Hepatocyte (in vitro differentiated cells): Measurements from ENCODE around the gene SRP19.
"Not testable (repeated sequence)": the region's sequence is repeated elsewhere in the genome, so short reads cannot be mapped to it uniquely, and the experiment has no call there.

Experiments used
- CTCF ChIP-seq: fragments of 200-600 bp; sonication (generic); IDR thresholded peaks from 2 replicates; pipeline ENCODE4 v1.5.1; 2016; ENCODE audit warnings: antibody characterized with exemption, mild to moderate bottlenecking; ENCODE audit not compliant: poor library complexity
- EZH2 ChIP-seq: fragments of 200-600 bp; sonication (generic); IDR thresholded peaks from 2 replicates; pipeline ENCODE4 v1.6.1; 2016; ENCODE audit warnings: antibody characterized with exemption, mild to moderate bottlenecking, borderline replicate concordance

GRCh38 chr5:112860571-112860928 is 537 bp upstream of the SRP19 start:
- TF ChIP-seq EZH2, CTCF: not testable (repeated sequence)
